ENCODE data around the gene TXNIP.
"Not testable (repeated sequence)": the region's sequence is repeated elsewhere in the genome, so short reads cannot be mapped to it uniquely, and the experiment has no call there.

Gene TXNIP

DNA sequence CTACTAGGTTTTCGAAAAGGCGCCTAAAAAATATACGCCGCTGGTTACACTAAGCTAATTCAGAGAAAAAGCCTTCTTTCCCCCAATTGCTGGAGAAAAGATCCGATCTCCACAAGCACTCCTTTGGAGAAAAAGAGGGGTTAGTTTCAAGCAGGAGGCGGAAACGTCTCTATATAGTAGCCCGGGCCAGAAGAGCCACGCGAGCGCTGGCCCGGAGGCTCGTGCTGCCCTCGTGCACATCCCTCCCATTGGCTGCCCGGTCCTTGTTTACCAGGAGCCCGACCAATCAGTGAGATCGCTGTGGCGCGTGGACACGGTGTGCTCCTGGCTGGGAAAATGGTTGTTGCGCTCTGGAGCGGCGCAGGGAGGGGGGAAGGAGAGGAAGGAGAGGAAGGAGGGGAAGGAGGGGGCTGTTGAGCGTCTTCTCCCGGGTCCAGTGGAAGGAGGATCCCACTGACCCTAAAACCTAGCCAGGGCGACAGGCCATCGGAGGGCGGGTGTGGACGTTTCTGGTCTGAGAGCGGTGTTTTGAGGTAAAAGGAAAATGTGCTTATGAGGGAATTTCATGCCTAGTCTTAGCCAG, at the start of gene TXNIP:
Gene TXNIP, minus strand, starts transcription at position 147 of the 583 bp plus-strand sequence. CDS start 313 bp downstream, outside the sequence.
- DNase-seq (ENCODE audit: low read depth) = peak; percentile 98

GRCh38 chr1:146039844-146040194, 43.4 kb upstream of the TXNIP start:
- no peak for DNase-seq (ENCODE audit: low read depth)

DNA sequence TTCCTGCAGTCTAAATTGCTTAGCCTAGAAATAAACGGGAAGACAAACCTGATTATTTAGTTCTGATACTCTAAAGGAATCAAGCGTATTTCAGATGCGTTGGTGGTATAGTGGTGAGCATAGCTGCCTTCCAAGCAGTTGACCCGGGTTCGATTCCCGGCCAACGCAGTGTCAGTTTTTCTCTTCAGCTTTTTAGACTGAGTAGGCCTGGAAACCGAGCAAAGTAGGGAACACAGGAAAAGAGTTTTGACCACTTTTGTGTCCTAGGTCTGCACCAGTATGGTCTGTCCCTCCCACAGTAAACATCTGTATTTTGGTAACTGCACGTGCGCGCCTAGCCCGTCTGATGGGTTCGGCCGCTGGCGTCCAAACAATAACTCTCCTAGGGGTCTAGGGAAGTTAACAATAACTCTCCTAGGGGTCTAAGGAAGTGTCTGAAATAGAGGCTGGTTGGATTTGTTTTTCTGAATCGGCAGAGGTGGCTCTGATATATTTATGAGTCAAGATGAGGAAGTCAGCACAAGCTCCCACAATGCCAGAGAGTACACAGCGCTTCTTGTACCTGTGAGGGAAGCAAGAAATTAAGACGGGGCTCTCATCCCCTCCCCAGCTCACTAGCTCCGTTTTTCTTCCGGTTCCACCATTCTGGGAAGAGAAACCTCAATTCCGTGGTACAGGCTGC, 40.7 kb upstream of the TXNIP start:
- DNase-seq (ENCODE audit: low read depth) = peak; percentile 73

GRCh38 chr1:146036241-146036964, 40.0 kb upstream of the TXNIP start:
- DNase-seq (ENCODE audit: low read depth) = no peak

- no peak for DNase-seq (ENCODE audit: low read depth)
Observed at GRCh38 chr1:146035048-146035423, 38.7 kb upstream of the TXNIP start.

DNA sequence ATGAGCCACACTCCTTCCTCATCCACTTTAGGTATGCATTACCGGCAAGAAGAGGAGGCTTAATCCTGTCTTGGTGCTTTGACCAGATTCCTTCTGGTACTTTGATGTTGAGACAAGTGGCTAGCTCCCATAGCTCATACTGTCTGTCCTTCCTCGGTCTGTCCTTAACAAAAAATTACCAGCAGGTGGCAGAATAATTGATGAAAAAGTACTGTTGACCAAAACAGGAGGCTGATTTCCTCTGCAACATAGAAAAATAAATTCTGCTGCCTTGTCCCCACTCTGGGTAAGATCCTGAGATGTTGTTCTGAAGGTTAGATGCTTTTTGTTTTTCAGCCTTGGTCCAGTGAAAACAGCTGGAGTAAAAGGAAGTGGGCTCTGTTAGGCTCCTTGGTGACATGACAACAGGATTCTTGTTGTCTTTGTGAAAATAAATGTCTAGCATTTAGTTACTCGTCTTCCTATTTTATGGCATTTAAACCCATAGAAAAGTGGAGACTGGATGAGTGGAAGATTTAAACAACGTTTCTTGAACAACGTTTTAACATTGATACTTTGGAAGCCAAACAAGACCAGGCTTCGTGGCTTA, 36.3 kb upstream of the TXNIP start:
- DNase-seq (ENCODE audit: low read depth) = peak; percentile 38

DNA sequence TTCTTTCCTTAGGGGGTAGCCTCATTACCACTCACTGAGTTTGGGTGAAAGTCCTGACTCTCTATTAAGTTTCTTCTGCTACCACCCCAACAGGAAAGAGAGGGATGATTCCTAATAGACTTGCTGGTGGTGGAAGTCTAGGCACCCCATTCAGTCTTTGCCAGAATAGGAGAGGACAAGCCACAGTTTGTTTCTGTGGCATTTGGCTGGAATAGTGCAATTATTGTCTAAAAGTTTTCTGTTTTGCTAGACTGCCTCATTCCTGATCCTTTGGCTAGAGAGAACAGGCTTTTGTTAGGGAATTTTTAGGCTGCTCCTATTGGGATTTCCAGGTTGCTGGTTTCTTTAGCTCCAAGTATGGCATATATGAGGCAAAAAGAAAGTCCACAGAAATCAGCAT, 35.1 kb upstream of the TXNIP start:
- DNase-seq (ENCODE audit: low read depth) = no peak

DNA sequence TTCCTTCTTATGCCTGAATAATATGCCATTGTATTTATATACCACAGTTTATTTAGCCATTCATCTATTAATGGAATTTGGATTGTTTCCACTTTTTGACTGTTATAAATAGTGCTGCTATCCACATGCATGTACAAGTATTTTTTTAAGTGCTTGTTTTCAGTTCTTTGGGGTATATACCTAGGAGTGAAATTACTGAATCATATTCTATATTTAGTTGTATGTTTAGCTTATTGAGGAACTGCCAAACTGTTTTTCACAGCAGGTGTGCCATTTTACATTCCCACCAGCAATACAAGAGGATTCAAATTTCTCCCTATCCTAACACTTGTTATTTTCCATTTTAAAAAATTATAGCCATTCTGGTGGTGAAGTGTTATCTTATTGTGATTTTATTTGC, 32.7 kb upstream of the TXNIP start:
- no peak for DNase-seq (ENCODE audit: low read depth)

- DNase-seq (ENCODE audit: low read depth) = not testable (repeated sequence)
Observed at GRCh38 chr1:146026650-146027049, 30.3 kb upstream of the TXNIP start.

GRCh38 chr1:146025787-146026495, 29.6 kb upstream of the TXNIP start:
- not testable (repeated sequence) for DNase-seq (ENCODE audit: low read depth)

- no peak for DNase-seq (ENCODE audit: low read depth)
Observed at GRCh38 chr1:146022403-146023127, 26.2 kb upstream of the TXNIP start.

- DNase-seq (ENCODE audit: low read depth) = no peak
Observed at GRCh38 chr1:146021622-146022402, 25.4 kb upstream of the TXNIP start, which contains the start of gene HJV. TSS of gene HJV (minus strand) at chr1:146021735. CDS start at chr1:146020231, 1,504 bp downstream.

DNA sequence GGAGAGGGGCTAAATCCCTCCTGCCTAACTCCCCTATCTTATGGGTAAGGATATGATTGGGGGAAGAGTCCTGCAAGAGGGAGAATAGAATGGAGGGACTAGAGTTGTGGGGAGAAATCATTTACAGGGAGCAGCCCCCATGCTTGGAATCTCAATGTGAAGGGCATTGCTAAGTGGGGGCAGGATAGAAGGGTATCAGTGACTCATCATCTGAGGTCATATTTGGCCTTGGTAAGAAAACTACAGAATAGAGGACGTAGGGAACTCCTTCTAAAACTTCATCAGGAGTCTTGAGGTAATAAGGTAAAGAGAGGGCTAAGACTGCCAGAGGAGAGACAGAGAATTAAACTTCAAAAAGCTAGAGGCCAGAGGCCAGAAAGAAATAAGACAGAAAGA, 24.7 kb upstream of the TXNIP start:
- no peak for DNase-seq (ENCODE audit: low read depth)

DNA sequence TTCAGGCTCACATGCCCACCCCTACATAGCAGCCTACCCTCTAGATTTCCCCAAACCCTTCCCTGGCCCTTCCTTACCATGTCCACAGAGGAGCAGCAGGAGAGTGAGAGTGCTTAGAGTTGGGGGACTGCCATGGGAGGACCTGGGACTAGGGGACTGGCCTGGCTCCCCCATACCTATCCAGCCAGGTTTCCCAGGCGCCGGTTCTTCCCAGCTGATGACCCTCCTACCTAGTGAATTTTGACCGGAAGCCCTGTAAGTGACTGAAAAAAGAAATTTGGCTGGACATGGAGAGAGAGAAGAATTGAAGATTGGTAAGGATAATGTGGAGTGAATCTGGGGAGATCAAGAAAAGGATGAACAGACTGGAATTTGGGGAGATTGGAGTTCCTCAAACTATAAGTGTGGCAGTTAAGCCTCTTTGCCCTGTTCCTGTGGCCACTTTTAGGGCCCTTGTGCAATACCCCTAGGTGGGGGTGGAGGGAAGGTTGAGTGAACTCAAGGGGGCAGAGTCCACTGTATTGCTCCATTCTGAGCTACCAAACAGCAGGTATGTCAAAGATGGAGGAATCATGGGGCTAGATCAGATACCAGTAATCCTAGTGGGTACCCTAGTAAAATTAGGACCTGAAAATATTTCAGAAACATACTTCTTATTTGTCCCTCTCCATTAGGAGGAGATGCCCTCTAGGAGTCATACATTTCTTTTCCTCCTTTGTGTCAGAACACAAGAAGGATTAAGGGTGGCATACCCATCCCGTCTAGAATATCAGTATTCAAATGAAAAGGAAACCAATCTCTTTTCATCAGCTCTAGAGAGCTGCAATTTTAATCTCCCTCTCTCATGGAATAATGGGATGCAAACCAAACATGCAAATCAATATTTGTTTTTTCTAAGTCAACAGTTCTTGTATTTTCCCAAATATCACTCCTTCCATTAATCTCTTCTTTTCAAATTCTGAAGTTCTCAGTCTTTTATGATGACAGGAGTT, 24.0 kb upstream of the TXNIP start:
- no peak for DNase-seq (ENCODE audit: low read depth)

DNA sequence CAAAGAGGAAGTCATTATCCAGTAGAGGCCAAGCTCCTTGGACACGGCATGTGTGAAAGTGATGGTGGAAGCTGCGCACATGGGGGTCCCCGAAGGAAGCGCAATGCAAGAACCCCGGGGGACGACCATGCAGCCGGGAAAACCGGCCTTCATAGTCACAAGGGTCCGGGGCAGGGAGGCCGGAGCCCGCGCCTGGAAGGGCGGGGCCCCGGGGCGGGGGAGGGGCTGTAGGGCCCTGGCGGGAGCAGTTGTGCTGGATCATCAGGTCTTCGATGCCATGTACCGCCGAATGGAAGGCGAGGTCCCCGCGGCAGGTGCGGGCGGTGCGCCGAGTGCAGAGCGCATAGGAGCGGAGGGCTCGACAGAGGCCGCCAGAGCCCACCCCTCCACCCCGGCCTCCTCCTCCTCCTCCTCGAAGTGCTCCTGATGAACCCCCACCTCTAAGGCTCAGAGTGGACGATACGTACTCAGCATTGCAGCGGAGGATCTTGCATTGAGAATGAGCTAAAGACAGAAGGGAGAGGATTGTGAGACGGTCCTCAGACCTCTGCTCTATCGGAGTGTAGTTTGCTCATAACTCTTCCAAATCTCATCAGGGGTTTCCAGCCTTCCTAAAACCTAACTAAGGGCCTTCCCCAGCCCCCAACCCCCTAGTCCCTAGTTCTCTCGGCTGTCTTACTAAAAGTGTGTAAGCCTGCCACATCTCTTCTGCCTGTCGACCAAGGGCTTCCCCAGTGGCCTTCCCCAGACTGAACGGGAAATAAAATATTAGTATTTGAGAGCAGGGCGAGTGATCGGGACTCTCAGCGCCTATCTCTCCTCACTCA, 23.1 kb upstream of the TXNIP start:
- no peak for DNase-seq (ENCODE audit: low read depth)

DNA sequence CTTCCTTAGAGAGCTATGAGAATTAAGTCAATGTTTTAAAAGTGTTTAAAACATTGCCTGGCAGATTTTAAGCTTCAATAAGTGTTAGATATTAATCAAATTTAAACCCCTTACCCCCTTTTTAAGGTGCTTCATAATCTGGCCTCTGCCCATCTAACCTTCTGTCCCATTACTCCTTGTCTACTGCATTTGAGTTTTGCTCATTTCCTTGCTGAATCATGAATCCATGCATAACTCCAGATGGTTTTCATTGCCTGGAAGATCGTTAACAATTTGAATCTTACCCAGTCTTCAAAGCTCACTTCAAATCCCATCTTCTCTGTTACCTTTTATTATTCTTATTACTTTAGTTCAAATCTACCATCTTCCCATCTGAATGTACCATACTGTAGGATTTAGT, 20.5 kb upstream of the TXNIP start:
- DNase-seq (ENCODE audit: low read depth) = no peak

DNA sequence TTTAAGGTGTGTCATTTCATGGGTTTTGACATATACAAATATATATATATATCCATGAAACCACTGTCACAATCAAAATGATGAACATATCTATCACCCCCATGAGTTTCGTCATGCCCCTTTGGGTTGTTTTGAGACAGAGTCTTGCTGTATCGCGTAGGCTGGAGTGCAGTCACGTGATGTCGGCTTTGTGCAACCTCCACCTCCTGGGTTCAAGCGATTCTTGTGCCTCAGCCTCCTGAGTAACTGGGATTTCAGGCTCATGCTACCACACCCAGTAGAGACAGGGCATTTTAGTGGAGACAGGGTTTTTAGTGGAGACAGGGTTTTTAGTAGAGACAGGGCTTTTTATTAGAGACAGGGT, 17.2 kb upstream of the TXNIP start:
- no peak for DNase-seq (ENCODE audit: low read depth)

DNA sequence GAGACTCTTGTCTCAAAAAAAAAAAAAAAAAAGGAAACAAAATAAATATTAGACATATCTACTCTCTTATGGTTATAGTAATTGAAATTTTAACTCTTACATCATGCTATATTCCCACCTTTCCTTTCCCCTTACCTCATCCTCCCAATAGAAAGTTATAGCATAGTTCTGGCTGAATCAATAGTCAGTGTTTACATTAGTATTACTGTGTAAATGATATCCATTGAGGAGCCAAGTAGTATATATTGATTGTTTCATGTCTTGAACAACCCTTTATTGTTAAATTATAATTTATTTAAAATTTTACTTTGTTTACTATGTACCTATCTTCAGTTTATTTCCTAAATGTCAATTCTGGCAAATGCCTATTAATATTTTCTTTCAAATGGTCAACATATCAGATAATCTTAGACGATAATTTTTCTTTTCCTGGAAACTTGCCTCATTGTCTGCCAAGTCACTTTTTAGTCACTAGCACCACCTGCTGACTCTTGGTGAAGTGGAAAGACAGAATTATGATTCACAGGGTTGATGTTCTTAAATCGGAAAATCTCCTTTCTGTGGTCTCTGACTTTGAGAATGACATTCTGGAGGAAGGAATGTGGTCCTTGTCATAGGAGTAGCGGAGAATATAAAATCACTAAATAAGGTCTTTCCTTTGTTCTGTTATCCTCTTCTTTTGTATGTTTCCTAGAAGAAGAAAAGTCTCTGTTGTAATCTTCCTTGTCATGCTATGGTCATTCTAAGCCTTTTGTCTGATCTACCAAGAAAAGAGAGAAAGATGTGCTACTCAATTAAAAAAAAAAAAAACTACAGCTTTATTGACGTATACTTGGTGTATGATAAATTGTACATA, 16.6 kb upstream of the TXNIP start:
- DNase-seq (ENCODE audit: low read depth) = peak; percentile 72
